WTC11 (cell line): ENCODE measurements around the gene TRPV6.

ENCODE experiments used
- CTCF ChIP-seq: fragments of 200-600 bp; IDR thresholded peaks from 2 replicates; pipeline ENCODE4 v1.8.0; 2022; ENCODE audit warnings: antibody characterized with exemption
- ZNF121 ChIP-seq: sonication (generic); formaldehyde crosslinking; IDR thresholded peaks from 2 replicates; pipeline ENCODE4 v1.8.0; 2023; ENCODE audit warnings: missing genetic modification reagents

- TF ChIP-seq CTCF (no peak), ZNF121 (peak; percentile 73)
Measured at GRCh38 chr7:142885311-142886230, at the start of gene TRPV6.
